ENCODE data around the gene HHEX.

DNA sequence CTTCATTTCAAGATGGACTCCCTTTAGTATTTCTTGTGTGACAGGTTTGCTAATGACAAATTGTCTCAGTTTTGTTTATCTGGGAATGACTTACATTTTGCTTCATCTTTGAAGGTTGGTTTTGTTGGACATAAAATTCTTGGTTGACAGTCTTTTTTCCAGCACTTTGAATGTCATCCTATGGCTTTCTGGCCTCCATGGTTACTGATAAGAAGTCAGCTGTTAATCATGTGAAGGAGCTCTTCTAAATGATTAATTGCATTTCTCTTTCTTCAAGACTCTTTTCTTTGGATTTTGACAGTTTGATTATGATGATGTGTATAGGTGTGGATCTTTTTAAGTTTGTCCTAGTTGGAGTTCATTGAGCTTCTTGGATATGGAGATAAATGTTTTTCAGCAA, 26.9 kb upstream of the HHEX start:
- TF ChIP-seq ELK1 (IDR thresholded peaks at IDR 0.05; ENCODE audit: low read depth, low read length) (no peak), HDGF (IDR thresholded peaks at IDR 0.05) (no peak), TBL1XR1 (IDR thresholded peaks at IDR 0.05; ENCODE audit: low read depth, low read length) (no peak), CTCF (IDR thresholded peaks at IDR 0.05 in 2 of 3, conservative IDR thresholded peaks at IDR 0.05 in 1 of 3; ENCODE audit: control insufficient read depth in 2 of 3, extremely low read depth in 1 of 3, insufficient read depth in 1 of 3, low read depth in 3 of 3, low read length in 3 of 3) (no peak), GABPA (IDR thresholded peaks at IDR 0.05; ENCODE audit: low read depth) (no peak), FOS (IDR thresholded peaks at IDR 0.05; ENCODE audit: borderline replicate concordance, extremely low read depth, insufficient read length) (no peak), BMI1 (IDR thresholded peaks at IDR 0.05; ENCODE audit: borderline replicate concordance) (no peak), POLR2AphosphoS5 (IDR thresholded peaks at IDR 0.05; ENCODE audit: low read length) (no peak), MAX (IDR thresholded peaks at IDR 0.05; ENCODE audit: low read depth, low read length) (no peak), CREB1 (IDR thresholded peaks at IDR 0.05; ENCODE audit: low read depth) (no peak), BCLAF1 (IDR thresholded peaks at IDR 0.05) (no peak), POLR2AphosphoS2 (IDR thresholded peaks at IDR 0.05; ENCODE audit: low read depth, low read length) (no peak), PAX8 (IDR thresholded peaks at IDR 0.05) (no peak)
- TF ChIP-seq, protein P1, sequence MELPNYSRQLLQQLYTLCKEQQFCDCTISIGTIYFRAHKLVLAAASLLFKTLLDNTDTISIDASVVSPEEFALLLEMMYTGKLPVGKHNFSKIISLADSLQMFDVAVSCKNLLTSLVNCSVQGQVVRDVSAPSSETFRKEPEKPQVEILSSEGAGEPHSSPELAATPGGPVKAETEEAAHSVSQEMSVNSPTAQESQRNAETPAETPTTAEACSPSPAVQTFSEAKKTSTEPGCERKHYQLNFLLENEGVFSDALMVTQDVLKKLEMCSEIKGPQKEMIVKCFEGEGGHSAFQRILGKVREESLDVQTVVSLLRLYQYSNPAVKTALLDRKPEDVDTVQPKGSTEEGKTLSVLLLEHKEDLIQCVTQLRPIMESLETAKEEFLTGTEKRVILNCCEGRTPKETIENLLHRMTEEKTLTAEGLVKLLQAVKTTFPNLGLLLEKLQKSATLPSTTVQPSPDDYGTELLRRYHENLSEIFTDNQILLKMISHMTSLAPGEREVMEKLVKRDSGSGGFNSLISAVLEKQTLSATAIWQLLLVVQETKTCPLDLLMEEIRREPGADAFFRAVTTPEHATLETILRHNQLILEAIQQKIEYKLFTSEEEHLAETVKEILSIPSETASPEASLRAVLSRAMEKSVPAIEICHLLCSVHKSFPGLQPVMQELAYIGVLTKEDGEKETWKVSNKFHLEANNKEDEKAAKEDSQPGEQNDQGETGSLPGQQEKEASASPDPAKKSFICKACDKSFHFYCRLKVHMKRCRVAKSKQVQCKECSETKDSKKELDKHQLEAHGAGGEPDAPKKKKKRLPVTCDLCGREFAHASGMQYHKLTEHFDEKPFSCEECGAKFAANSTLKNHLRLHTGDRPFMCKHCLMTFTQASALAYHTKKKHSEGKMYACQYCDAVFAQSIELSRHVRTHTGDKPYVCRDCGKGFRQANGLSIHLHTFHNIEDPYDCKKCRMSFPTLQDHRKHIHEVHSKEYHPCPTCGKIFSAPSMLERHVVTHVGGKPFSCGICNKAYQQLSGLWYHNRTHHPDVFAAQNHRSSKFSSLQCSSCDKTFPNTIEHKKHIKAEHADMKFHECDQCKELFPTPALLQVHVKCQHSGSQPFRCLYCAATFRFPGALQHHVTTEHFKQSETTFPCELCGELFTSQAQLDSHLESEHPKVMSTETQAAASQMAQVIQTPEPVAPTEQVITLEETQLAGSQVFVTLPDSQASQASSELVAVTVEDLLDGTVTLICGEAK (IDR thresholded peaks at IDR 0.05; ENCODE audit: borderline replicate concordance) = no peak
